SK-N-SH (cell line): Measurements from ENCODE around the gene MB. TPM values are rescaled to one million over a fixed set of nuclear protein-coding genes. Genes with fewer than 3 reads are reported as not detected.
A peak's percentile ranks its signal among the peaks of the same experiment; 100 is the strongest.

ENCODE experiments used
- CTCF ChIA-PET: fragments of 300-600, 350-600 bp; formaldehyde crosslinking; extraction: SDS; loops from one replicate; lab custom pipeline; 2021; lab: Yijun Ruan, JAX
- POLR2A ChIA-PET: fragments of 350-600 bp; sonication (Branson Sonifier 250); formaldehyde crosslinking; extraction: SDS; loops from one replicate; lab custom pipeline; 2020; ENCODE audit warnings: antibody characterized with exemption, inconsistent platforms; lab: Yijun Ruan, JAX
- DNase-seq: peaks from one replicate; pipeline ENCODE4 v3.0.0; 2012
- H2AFZ ChIP-seq: fragments of 200-600 bp; sonication (generic); 2 replicates; pipeline ENCODE4 v1.8.1; 2016; ENCODE audit warnings: antibody characterized with exemption, mild to moderate bottlenecking, low read depth
- H3F3A ChIP-seq: fragments of 200-600 bp; sonication (generic); replicated peaks from 2 replicates; pipeline ENCODE3; 2016; ENCODE audit warnings: antibody characterized with exemption, mild to moderate bottlenecking; ENCODE audit not compliant: insufficient read depth
- H3K27ac ChIP-seq, 2 experiments: fragments of 200-500 bp in 1 of 2; fragments of 200-600 bp in 1 of 2; sonication (Bioruptor generic) in 1 of 2; sonication (generic), shearing (Covaris generic) in 1 of 2; 2 replicates each; pipeline versions ENCODE4 v1.5.1 to v1.6.1; 2014 to 2016; ENCODE audit warnings: low read depth in 2 of 2, inconsistent platforms in 1 of 2, low read length in 1 of 2, mild to moderate bottlenecking in 1 of 2, mixed read lengths in 1 of 2
- H3K27me3 ChIP-seq: fragments of 200-600 bp; sonication (generic), shearing (Covaris generic); 2 replicates; pipeline ENCODE4 v1.6.1; 2016; ENCODE audit warnings: mixed run types; ENCODE audit not compliant: insufficient read depth
- H3K36me3 ChIP-seq, 2 experiments: fragments of 200-500 bp in 1 of 2; fragments of 200-600 bp in 1 of 2; sonication (Bioruptor generic) in 1 of 2; sonication (generic) in 1 of 2; replicated peaks in 1 of 2; 2 replicates each; pipeline versions ENCODE3 to v1.5.1; 2014 to 2016; ENCODE audit warnings: low read length in 1 of 2, mild to moderate bottlenecking in 1 of 2; ENCODE audit not compliant: insufficient read depth in 2 of 2, control insufficient read depth in 1 of 2
- H3K4me1 ChIP-seq, 2 experiments: fragments of 200-500 bp in 1 of 2; fragments of 200-600 bp in 1 of 2; sonication (Bioruptor generic) in 1 of 2; sonication (generic), shearing (Covaris generic) in 1 of 2; 2 replicates each; pipeline versions ENCODE4 v1.5.1 to v1.6.1; 2014 to 2016; ENCODE audit warnings: low read depth in 1 of 2, low read length in 1 of 2, mixed run types in 1 of 2; ENCODE audit not compliant: insufficient read depth in 2 of 2, control insufficient read depth in 1 of 2
- H3K4me2 ChIP-seq: fragments of 200-600 bp; sonication (generic), shearing (Covaris generic); 2 replicates; pipeline ENCODE4 v1.6.1; 2017; ENCODE audit warnings: mixed run types
- H3K4me3 ChIP-seq, 2 experiments: fragments of 200-500 bp in 1 of 2; fragments of 200-600 bp in 1 of 2; sonication (Bioruptor generic) in 1 of 2; sonication (generic), shearing (Covaris generic) in 1 of 2; 2 replicates each; pipeline versions ENCODE4 v1.5.1 to v1.8.1; 2014 to 2016; ENCODE audit warnings: low read depth in 2 of 2, inconsistent platforms in 1 of 2, low read length in 1 of 2, mild to moderate bottlenecking in 1 of 2, mixed read lengths in 1 of 2, moderate library complexity in 1 of 2
- H3K79me2 ChIP-seq: fragments of 200-600 bp; sonication (generic); 2 replicates; pipeline ENCODE4 v1.8.1; 2017; ENCODE audit warnings: mild to moderate bottlenecking; ENCODE audit not compliant: insufficient read depth
- H3K9ac ChIP-seq: fragments of 200-600 bp; sonication (generic); 2 replicates; pipeline ENCODE4 v1.6.1; 2017; ENCODE audit warnings: mixed run types
- H3K9me2 ChIP-seq: fragments of 200-600 bp; sonication (generic); 2 replicates; pipeline ENCODE4 v1.6.1; 2017; ENCODE audit warnings: mixed run types
- H3K9me3 ChIP-seq: fragments of 200-600 bp; sonication (generic); 2 replicates; pipeline ENCODE4 v1.6.1; 2017; ENCODE audit warnings: mixed run types, mild to moderate bottlenecking, moderate library complexity
- H4K20me1 ChIP-seq: fragments of 200-600 bp; sonication (generic); 2 replicates; pipeline ENCODE4 v1.6.1; 2017; ENCODE audit warnings: mild to moderate bottlenecking, mixed run types; ENCODE audit not compliant: insufficient read depth
- ELF1 ChIP-seq: IDR thresholded peaks from 2 replicates; pipeline ENCODE4 v1.4.0; 2012
- EP300 ChIP-seq, 2 experiments: IDR thresholded peaks; 2 replicates each; pipeline versions ENCODE4 v1.4.0 to v1.6.1; 2012; ENCODE audit warnings: borderline replicate concordance in 1 of 2, low read depth in 1 of 2, low read length in 1 of 2
- FOSL2 ChIP-seq: IDR thresholded peaks from 2 replicates; pipeline ENCODE4 v1.4.0; 2012; ENCODE audit warnings: low read depth, mild to moderate bottlenecking, moderate library complexity, borderline replicate concordance
- FOXM1 ChIP-seq: IDR thresholded peaks from 2 replicates; pipeline ENCODE4 v1.4.0; 2012; ENCODE audit warnings: low read depth, mild to moderate bottlenecking
- GABPA ChIP-seq: IDR thresholded peaks from 2 replicates; pipeline ENCODE4 v1.4.0; 2012; ENCODE audit warnings: low read depth, mild to moderate bottlenecking
- IRF3 ChIP-seq: fragments of 150-350 bp; IDR thresholded peaks from 2 replicates; pipeline ENCODE4 v1.6.1; 2016; ENCODE audit warnings: mild to moderate bottlenecking, low read depth, low read length
- NRF1 ChIP-seq: IDR thresholded peaks from 2 replicates; pipeline ENCODE4 v1.6.1; 2012; ENCODE audit warnings: low read depth, mild to moderate bottlenecking, low read length
- PBX3 ChIP-seq: IDR thresholded peaks from 2 replicates; pipeline ENCODE4; 2012
- POLR2AphosphoS5 ChIP-seq: IDR thresholded peaks from 2 replicates; pipeline ENCODE4 v1.6.1; 2012; ENCODE audit warnings: low read depth, low read length
- RCOR1 ChIP-seq: fragments of 150-350 bp; IDR thresholded peaks from 2 replicates; pipeline ENCODE4 v1.6.1; 2017; ENCODE audit warnings: antibody characterized with exemption, low read length
- RFX5 ChIP-seq: IDR thresholded peaks from 2 replicates; pipeline ENCODE4 v1.6.1; 2012; ENCODE audit warnings: mild to moderate bottlenecking, improper control_type of control experiment, low read length
- SMC3 ChIP-seq: IDR thresholded peaks from 2 replicates; pipeline ENCODE4 v1.6.1; 2012; ENCODE audit warnings: low read depth, low read length, improper control_type of control experiment
- USF1 ChIP-seq: IDR thresholded peaks from 2 replicates; pipeline ENCODE4 v1.4.0; 2012; ENCODE audit warnings: low read depth, borderline replicate concordance
- WGBS: methylation state at CpG from one replicate; pipeline ENCODE4 v1.1.6; 2017; ENCODE audit warnings: low lambda C conversion rate; 5-methylcytosine and 5-hydroxymethylcytosine counted together
- polyA plus RNA-seq, 3 experiments: library from polyadenylated mRNA; depleted of rRNA; stranded (reverse); fragments of >200 nt; gene quantifications; 2 replicates each; pipeline ENCODE4 v1.2.3, GENCODE V29; 2012
- TF ChIP-seq, protein P1 (sequence below): fragments of 150-350 bp; IDR thresholded peaks from 2 replicates; pipeline ENCODE4 v1.6.1; 2017; ENCODE audit warnings: antibody characterized with exemption, low read length, low read depth, borderline replicate concordance
- TF ChIP-seq, protein P2 (sequence below): fragments of 200-600 bp; sonication (generic); IDR thresholded peaks from 2 replicates; pipeline ENCODE4 v1.6.1; 2017; ENCODE audit warnings: antibody characterized with exemption, mild to moderate bottlenecking, moderate library complexity
- TF ChIP-seq, protein P3 (sequence below): IDR thresholded peaks from 2 replicates; pipeline ENCODE4 v1.6.1; 2012; ENCODE audit warnings: mild to moderate bottlenecking, low read depth, low read length, moderate library complexity
- TF ChIP-seq, protein P4 (sequence below): IDR thresholded peaks from 2 replicates; pipeline ENCODE4 v1.4.0; 2012; ENCODE audit warnings: low read depth

MB gene
- polyA plus RNA-seq, 1 of the 3 experiments (the other 2 are of a cell fraction), result 0.95 TPM

GRCh38 chr22:35589756-35590093 lies 27.4 kb downstream of the MB start:
- H3F3A ChIP-seq, result peaks cover 10% of the 10 kb centered on the region
- POLR2A ChIA-PET, result no interaction called here
- no peaks in the 10 kb centered on the region for H4K20me1 ChIP-seq
- H3K27me3 ChIP-seq, result no peaks in the 10 kb centered on the region
- TF ChIP-seq FOSL2 (no peak), SMC3 (no peak)
- TF ChIP-seq, protein P1, sequence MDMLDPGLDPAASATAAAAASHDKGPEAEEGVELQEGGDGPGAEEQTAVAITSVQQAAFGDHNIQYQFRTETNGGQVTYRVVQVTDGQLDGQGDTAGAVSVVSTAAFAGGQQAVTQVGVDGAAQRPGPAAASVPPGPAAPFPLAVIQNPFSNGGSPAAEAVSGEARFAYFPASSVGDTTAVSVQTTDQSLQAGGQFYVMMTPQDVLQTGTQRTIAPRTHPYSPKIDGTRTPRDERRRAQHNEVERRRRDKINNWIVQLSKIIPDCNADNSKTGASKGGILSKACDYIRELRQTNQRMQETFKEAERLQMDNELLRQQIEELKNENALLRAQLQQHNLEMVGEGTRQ, result no peak
- H3K36me3 ChIP-seq, result no peaks in the 10 kb centered on the region
- no peaks in the 10 kb centered on the region for H3K9me3 ChIP-seq
- H3K4me3 ChIP-seq, result no peak overlapping the region
- DNase-seq, result no peak
- H3K9me2 ChIP-seq, result no peaks in the 10 kb centered on the region
- no peak overlapping the region for H3K27ac ChIP-seq
- H2AFZ ChIP-seq, result no peak overlapping the region
- H3K4me2 ChIP-seq, result no peak overlapping the region
- H3K79me2 ChIP-seq, result no peaks in the 10 kb centered on the region
- WGBS, result 82% methylated on average over 6 of the region's 6 CpGs
- CTCF ChIA-PET, result interaction anchor here (1.7 to 3.4 kb wide), 2 partner anchors 8 to 159 kb away, joined by 5 to 13 read pairs; no protein-coding TSS in a partner anchor
- H3K4me1 ChIP-seq, result peaks cover 4 to 46% of the 10 kb centered on the region in 2 experiments; a peak in 2 of 4 replicates
- H3K9ac ChIP-seq, result no peak overlapping the region

- no peak overlapping the region for H3K4me2 ChIP-seq
- H3K9ac ChIP-seq, result no peak overlapping the region
- H4K20me1 ChIP-seq, result no peaks in the 10 kb centered on the region
- H3K27ac ChIP-seq, result peak overlapping the region in 1 of 2 experiments; percentile 52; a peak in 2 of 4 replicates
- WGBS, result 58% methylated on average over 10 of the region's 11 CpGs
- ChIA-PET CTCF (interaction anchor here (3.3 kb wide), 1 partner anchor 158 kb away, joined by 17 read pairs; no protein-coding TSS in a partner anchor), POLR2A (no interaction called here)
- no peaks in the 10 kb centered on the region for H3K9me3 ChIP-seq
- H3K36me3 ChIP-seq, result no peaks in the 10 kb centered on the region
- H3K4me1 ChIP-seq, result peaks cover 4 to 46% of the 10 kb centered on the region in 2 experiments; a peak in 2 of 4 replicates
- no peak for DNase-seq
- no peaks in the 10 kb centered on the region for H3K79me2 ChIP-seq
- H3K9me2 ChIP-seq, result no peaks in the 10 kb centered on the region
- peak overlapping the region; percentile 53; the same call in 1 of the 2 replicates for H2AFZ ChIP-seq
- H3K27me3 ChIP-seq, result no peaks in the 10 kb centered on the region
- no peak overlapping the region for H3K4me3 ChIP-seq
- H3F3A ChIP-seq, result peaks cover 10% of the 10 kb centered on the region
- TF ChIP-seq, protein P2, sequence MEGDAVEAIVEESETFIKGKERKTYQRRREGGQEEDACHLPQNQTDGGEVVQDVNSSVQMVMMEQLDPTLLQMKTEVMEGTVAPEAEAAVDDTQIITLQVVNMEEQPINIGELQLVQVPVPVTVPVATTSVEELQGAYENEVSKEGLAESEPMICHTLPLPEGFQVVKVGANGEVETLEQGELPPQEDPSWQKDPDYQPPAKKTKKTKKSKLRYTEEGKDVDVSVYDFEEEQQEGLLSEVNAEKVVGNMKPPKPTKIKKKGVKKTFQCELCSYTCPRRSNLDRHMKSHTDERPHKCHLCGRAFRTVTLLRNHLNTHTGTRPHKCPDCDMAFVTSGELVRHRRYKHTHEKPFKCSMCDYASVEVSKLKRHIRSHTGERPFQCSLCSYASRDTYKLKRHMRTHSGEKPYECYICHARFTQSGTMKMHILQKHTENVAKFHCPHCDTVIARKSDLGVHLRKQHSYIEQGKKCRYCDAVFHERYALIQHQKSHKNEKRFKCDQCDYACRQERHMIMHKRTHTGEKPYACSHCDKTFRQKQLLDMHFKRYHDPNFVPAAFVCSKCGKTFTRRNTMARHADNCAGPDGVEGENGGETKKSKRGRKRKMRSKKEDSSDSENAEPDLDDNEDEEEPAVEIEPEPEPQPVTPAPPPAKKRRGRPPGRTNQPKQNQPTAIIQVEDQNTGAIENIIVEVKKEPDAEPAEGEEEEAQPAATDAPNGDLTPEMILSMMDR, result no peak
- TF ChIP-seq, protein P3, sequence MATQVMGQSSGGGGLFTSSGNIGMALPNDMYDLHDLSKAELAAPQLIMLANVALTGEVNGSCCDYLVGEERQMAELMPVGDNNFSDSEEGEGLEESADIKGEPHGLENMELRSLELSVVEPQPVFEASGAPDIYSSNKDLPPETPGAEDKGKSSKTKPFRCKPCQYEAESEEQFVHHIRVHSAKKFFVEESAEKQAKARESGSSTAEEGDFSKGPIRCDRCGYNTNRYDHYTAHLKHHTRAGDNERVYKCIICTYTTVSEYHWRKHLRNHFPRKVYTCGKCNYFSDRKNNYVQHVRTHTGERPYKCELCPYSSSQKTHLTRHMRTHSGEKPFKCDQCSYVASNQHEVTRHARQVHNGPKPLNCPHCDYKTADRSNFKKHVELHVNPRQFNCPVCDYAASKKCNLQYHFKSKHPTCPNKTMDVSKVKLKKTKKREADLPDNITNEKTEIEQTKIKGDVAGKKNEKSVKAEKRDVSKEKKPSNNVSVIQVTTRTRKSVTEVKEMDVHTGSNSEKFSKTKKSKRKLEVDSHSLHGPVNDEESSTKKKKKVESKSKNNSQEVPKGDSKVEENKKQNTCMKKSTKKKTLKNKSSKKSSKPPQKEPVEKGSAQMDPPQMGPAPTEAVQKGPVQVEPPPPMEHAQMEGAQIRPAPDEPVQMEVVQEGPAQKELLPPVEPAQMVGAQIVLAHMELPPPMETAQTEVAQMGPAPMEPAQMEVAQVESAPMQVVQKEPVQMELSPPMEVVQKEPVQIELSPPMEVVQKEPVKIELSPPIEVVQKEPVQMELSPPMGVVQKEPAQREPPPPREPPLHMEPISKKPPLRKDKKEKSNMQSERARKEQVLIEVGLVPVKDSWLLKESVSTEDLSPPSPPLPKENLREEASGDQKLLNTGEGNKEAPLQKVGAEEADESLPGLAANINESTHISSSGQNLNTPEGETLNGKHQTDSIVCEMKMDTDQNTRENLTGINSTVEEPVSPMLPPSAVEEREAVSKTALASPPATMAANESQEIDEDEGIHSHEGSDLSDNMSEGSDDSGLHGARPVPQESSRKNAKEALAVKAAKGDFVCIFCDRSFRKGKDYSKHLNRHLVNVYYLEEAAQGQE, result no peak
- TF ChIP-seq RCOR1 (no peak), GABPA (no peak), PBX3 (peak; percentile 39; the same call in 1 of the 2 replicates), IRF3 (no peak), RFX5 (no peak), USF1 (no peak), FOXM1 (no peak), POLR2AphosphoS5 (no peak), EP300 (IDR thresholded peaks at IDR 0.05; ENCODE audit: borderline replicate concordance in 1 of 2, low read depth in 1 of 2, low read length in 1 of 2) (peak in 1 of 2 experiments; percentile 23; a peak in 1 of 4 replicates), ELF1 (no peak), NRF1 (no peak)
- TF ChIP-seq, protein P4, sequence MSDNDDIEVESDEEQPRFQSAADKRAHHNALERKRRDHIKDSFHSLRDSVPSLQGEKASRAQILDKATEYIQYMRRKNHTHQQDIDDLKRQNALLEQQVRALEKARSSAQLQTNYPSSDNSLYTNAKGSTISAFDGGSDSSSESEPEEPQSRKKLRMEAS, result no peak
Measured at GRCh38 chr22:35589071-35589755, 27.9 kb downstream of the MB start.
